Activated CD8-positive, alpha-beta T cell treated with anti-CD3 and anti-CD28 coated beads for 36 hours (primary cell): ENCODE measurements around the gene FOXO1. TPM values are rescaled to one million over a fixed set of nuclear protein-coding genes. Genes with fewer than 3 reads are reported as not detected.

Source experiments
- ATAC-seq: fragments of 200-7000 bp; cut with Tn5 transposase; one replicate; pipeline ENCODE4 v1.10.0; 2021; ENCODE audit warnings: mild to moderate bottlenecking, moderate library complexity
- CTCF ChIA-PET: fragments of 350-600 bp; sonication (Branson Sonifier 250); formaldehyde crosslinking; loops from one replicate; lab custom pipeline; 2021; ENCODE audit warnings: antibody characterized with exemption; lab: Charles Lee
- POLR2A ChIA-PET: fragments of 350-600 bp; sonication (Branson Sonifier 250); formaldehyde crosslinking; loops from one replicate; lab custom pipeline; 2021; ENCODE audit warnings: antibody characterized with exemption; lab: Charles Lee
- DNase-seq: peaks from one replicate; pipeline ENCODE4 v3.0.0-alpha.2; 2020
- H3K27ac Mint-ChIP-seq: one replicate; pipeline ENCODE4 v1.8.0; 2021; ENCODE audit warnings: mild to moderate bottlenecking, mixed read lengths
- H3K27me3 Mint-ChIP-seq: one replicate; pipeline ENCODE4 v1.8.0; 2021; ENCODE audit warnings: mixed read lengths
- H3K36me3 Mint-ChIP-seq: one replicate; pipeline ENCODE4 v1.8.0; 2021; ENCODE audit warnings: low read depth, mixed read lengths
- H3K4me1 Mint-ChIP-seq: one replicate; pipeline ENCODE4 v1.8.0; 2021; ENCODE audit warnings: low read depth, mixed read lengths
- H3K4me3 Mint-ChIP-seq: one replicate; pipeline ENCODE4 v1.8.0; 2021; ENCODE audit warnings: mild to moderate bottlenecking, moderate library complexity, mixed read lengths
- H3K9me3 Mint-ChIP-seq: one replicate; pipeline ENCODE4 v1.8.0; 2021; ENCODE audit warnings: mixed read lengths
- intact Hi-C: fragments of 100-400 bp; cut with micrococcal nuclease; formaldehyde crosslinking; loops from one replicate; pipeline ENCODE4 v1.10.0; 2022
- total RNA-seq, 2 experiments: library from RNA; stranded (reverse); gene quantifications; one replicate each; pipeline ENCODE4 v1.2.3, GENCODE V29; 2021
- TF ChIP-seq, protein P1 (sequence below): fragments of 200-600 bp; IDR thresholded peaks from one replicate; pipeline ENCODE4 v1.8.0; 2022; ENCODE audit warnings: antibody characterized with exemption, mild to moderate bottlenecking

The FOXO1 gene
- total RNA-seq, 2 experiments from 2014 or later: 30.6 to 30.8 TPM

DNA sequence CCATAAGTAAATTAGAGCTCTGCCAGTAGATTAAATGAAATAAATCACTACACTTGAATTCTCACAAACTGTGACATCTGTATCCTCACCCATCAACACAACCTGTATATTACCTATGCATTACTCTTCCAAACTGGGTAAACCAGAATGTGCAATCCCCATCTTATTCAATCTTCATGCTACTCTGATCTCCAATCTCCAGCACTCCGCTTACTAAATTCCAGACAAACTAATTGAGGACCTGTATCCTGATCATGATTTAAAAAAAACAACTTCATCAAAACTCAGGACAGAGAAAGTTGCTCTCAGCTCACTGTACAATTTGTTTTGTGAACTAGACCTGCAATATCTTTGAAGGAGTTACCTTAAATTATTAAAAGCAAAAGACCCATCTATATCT, 74.4 kb downstream of the FOXO1 start:
- Mint-ChIP-seq H3K4me3 (no peak overlapping the region), H3K36me3 (peaks cover 13% of the 10 kb centered on the region), H3K9me3 (no peaks in the 10 kb centered on the region), H3K27me3 (no peaks in the 10 kb centered on the region), H3K4me1 (peaks cover 89% of the 10 kb centered on the region), H3K27ac (peak overlapping the region; percentile 9)
- ATAC-seq: no peak
- TF ChIP-seq, protein P1, sequence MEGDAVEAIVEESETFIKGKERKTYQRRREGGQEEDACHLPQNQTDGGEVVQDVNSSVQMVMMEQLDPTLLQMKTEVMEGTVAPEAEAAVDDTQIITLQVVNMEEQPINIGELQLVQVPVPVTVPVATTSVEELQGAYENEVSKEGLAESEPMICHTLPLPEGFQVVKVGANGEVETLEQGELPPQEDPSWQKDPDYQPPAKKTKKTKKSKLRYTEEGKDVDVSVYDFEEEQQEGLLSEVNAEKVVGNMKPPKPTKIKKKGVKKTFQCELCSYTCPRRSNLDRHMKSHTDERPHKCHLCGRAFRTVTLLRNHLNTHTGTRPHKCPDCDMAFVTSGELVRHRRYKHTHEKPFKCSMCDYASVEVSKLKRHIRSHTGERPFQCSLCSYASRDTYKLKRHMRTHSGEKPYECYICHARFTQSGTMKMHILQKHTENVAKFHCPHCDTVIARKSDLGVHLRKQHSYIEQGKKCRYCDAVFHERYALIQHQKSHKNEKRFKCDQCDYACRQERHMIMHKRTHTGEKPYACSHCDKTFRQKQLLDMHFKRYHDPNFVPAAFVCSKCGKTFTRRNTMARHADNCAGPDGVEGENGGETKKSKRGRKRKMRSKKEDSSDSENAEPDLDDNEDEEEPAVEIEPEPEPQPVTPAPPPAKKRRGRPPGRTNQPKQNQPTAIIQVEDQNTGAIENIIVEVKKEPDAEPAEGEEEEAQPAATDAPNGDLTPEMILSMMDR: no peak
- ChIA-PET POLR2A (interaction anchor here (1.0 to 2.1 kb wide), 2 partner anchors 11 to 27 kb away, joined by 3 to 5 read pairs; no protein-coding TSS in a partner anchor), CTCF (interaction anchor here (1.0 to 1.1 kb wide), 3 partner anchors 8 to 77 kb away, joined by 3 read pairs; no protein-coding TSS in a partner anchor)
- DNase-seq: no peak
- intact Hi-C loops: no loop called here

DNA sequence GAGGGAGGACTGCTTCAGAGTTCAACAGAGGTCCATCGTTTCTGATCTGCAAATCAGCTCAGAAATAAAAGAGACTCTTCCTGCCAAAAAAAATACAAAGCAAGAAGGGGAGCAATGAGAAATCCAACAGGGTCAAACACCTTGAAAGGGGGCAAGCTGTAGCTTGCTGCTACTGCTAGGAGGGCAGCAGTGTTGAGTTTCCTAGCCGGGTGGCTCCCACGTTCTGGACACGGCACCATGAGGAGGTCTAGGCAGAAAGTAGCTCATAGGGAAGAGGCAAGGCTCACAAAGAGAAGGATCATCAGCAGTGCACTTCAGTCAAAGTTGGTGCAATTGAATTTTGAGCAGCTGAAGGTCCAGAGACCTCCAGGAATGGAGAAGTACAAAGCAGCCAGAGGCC, 75.3 kb downstream of the FOXO1 start:
- ATAC-seq (no peak), DNase-seq (no peak)
- Mint-ChIP-seq H3K27me3 (no peaks in the 10 kb centered on the region), H3K36me3 (peaks cover 12% of the 10 kb centered on the region), H3K4me1 (peaks cover 89% of the 10 kb centered on the region), H3K9me3 (no peaks in the 10 kb centered on the region), H3K4me3 (no peak overlapping the region), H3K27ac (peak overlapping the region; percentile 82)
- POLR2A ChIA-PET: interaction anchor here (0.9 to 2.8 kb wide), 5 partner anchors 9 to 73 kb away, joined by 3 to 7 read pairs (median 4); no protein-coding TSS in a partner anchor
- TF ChIP-seq, protein P1: no peak
- intact Hi-C loops: no loop called here
- CTCF ChIA-PET: interaction anchor here (1.1 kb wide), 1 partner anchor 17 kb away, joined by 3 read pairs; no protein-coding TSS in a partner anchor

DNA sequence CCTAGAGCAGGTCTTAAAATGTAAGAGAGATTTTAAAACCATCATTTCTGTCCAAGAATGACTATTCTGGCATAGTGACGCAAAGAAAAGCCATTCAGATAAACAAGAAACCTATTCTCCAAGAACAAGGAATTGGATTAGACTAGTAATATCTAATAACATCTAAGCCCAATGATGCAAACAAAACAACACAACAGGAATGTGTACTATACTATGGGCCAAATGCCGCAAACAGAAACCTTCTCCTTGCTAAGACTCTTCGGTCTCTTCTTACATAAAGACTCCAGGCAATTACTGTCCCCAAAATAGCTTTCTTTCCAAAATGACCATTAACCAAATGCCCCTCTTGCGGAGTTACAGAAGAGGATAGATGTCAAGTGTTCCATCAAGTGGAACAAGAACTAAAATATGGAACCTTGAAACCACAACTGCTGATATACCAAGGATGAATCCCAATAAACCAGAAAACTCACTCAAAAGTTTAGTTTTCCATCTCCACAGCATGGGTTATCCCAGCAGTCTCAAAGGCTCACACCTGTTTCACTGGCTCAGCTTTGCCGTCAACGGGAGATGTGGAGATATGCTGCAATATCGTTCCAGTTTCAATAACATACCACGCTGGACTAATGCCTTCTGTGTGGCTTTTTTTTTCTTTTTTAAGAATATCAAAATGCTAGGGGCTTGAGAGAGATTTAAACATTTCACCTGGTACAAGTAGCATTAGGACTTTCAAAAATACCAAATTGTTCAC, 76.2 kb downstream of the FOXO1 start:
- H3K4me1 Mint-ChIP-seq: peaks cover 89% of the 10 kb centered on the region
- TF ChIP-seq, protein P1: no peak
- ChIA-PET POLR2A (interaction anchor here (1.0 to 2.8 kb wide), 4 partner anchors 10 to 99 kb away, joined by 3 to 7 read pairs (median 4); no protein-coding TSS in a partner anchor), CTCF (interaction anchor here (1.3 kb wide), 1 partner anchor 9 kb away, joined by 3 read pairs; no protein-coding TSS in a partner anchor)
- ATAC-seq (no peak), DNase-seq (no peak)
- H3K9me3 Mint-ChIP-seq: no peaks in the 10 kb centered on the region
- H3K27me3 Mint-ChIP-seq: no peaks in the 10 kb centered on the region
- peaks cover 12% of the 10 kb centered on the region for H3K36me3 Mint-ChIP-seq
- peak overlapping the region; percentile 82 for H3K27ac Mint-ChIP-seq
- intact Hi-C loops: no loop called here
- H3K4me3 Mint-ChIP-seq: no peak overlapping the region

DNA sequence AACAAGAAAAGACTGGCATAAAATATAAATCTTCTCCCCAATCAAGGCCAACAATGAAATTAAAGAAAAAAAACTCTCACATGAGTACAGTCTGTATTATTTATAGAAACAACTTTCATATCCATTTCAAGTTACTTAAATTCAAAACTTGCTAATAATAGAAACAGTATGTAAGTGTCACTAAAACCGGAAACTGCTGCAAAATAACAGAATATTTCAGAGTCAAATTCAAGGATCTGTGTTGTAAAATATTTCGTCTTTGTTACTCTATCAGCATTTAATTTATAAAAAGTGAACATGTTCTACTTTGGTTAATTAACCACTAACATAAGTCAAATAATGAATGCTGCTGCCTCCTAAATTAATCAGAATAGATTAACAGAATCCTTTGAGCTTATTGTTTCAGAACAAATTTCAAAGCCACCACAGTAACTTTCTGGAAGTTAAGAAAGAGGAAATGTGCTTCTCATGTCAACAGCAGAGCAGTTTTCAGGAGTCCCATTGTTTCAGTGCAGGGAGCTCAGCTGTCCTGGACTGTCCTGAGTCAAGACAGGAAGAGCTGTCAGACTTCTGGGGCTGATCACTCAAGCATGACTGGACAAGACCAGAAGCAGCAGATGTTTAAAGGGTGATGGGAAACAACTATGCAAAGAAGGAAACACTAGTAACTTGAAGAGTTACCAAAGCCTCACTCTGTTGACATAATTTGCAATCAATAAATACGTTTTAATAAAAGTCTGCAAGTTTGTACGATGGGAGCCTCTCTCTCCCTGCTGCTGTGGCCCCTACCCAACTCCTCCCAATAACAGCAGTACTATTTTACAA, 76.9 kb downstream of the FOXO1 start:
- ATAC-seq (peak; percentile 75), DNase-seq (no peak)
- intact Hi-C loops: no loop called here
- Mint-ChIP-seq H3K9me3 (peaks cover 2% of the 10 kb centered on the region), H3K4me1 (peaks cover 90% of the 10 kb centered on the region), H3K27me3 (no peaks in the 10 kb centered on the region), H3K27ac (peak overlapping the region; percentile 82), H3K4me3 (peak overlapping the region; percentile 6), H3K36me3 (peaks cover 17% of the 10 kb centered on the region)
- TF ChIP-seq, protein P1: no peak
- ChIA-PET CTCF (interaction anchor here (1.3 kb wide), 1 partner anchor 8 kb away, joined by 3 read pairs; no protein-coding TSS in a partner anchor), POLR2A (interaction anchor here (0.6 to 2.8 kb wide), 3 partner anchors 11 to 706 kb away, joined by 3 to 7 read pairs (median 4); no protein-coding TSS in a partner anchor)
